Measurements from ENCODE around the gene TLCD3A. TPM values are rescaled to one million over a fixed set of nuclear protein-coding genes. Genes with fewer than 3 reads are reported as not detected.

TLCD3A gene
- total and polyA plus RNA-seq, 9 of the 15 experiments (the other 6 are each of a cell fraction or from before 2014, with no cell fraction given) = 1.3 to 13.5 (median 7.3) TPM

DNA sequence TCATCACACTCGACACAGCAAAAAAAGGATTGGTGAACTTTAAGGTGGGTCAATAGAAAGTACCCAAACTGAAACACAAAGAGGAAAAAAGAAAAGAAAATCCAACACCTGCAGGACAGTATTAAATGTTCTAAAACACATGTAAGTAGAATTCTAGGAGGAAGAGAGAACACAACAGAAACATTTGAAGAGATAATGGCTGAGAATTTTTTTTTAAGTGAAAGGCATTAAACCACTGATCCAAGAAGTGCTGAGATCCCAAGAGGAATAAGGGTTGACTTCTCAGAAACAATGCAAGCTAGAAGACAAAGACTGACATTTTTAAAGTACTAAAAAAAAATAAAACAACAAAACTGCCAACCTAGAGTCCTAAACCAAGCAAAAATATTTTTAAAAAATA lies 49.4 kb upstream of the TLCD3A start:
- ChIA-PET POLR2A (interaction anchor here (0.5 kb wide), 1 partner anchor 463 kb away, joined by 4 read pairs; no protein-coding TSS in a partner anchor), CTCF (ENCODE audit: low intra/inter-chr PET ratio) (no interaction called here)
- WGBS (ENCODE audit: insufficient coverage, low coverage, missing lambda C conversion rate) = 75% methylated on average over 1 of the region's 1 CpG
- Histone ChIP-seq H3K9ac (ENCODE audit: insufficient read depth in 1 of 2, low read depth in 2 of 2, low read length in 2 of 2) (no peak overlapping the region), H3K4me2 (ENCODE audit: insufficient read depth, low read length) (no peak overlapping the region), H3K9me1 (ENCODE audit: control insufficient read depth, insufficient read depth, low read length) (no peaks in the 10 kb centered on the region), H3K9me3 (replicated peaks; ENCODE audit: control insufficient read depth, insufficient read depth, low read depth, low read length) (no peaks in the 10 kb centered on the region), H4K20me1 (replicated peaks; ENCODE audit: control insufficient read depth, insufficient read depth, low read length) (no peaks in the 10 kb centered on the region), H3K27ac (ENCODE audit: extremely low read depth, low read depth, low read length) (no peak overlapping the region), H3K4me1 (replicated peaks in 1 of 2; ENCODE audit: control insufficient read depth in 2 of 2, insufficient read depth in 2 of 2, low read length in 2 of 2) (no peaks in the 10 kb centered on the region), H2AFZ (ENCODE audit: low read depth, low read length) (no peak overlapping the region), H3K79me2 (ENCODE audit: control insufficient read depth, insufficient read depth, low read length) (no peaks in the 10 kb centered on the region), H3K4me3 (no peak overlapping the region), H3K27me3 (ENCODE audit: control insufficient read depth in 2 of 2, insufficient read depth in 2 of 2, low read length in 2 of 2) (no peaks in the 10 kb centered on the region), H3K36me3 (ENCODE audit: control insufficient read depth, insufficient read depth, low read length) (no peaks in the 10 kb centered on the region; the same call in 2 of the 3 replicates)
- in situ Hi-C loops (cut with MboI) (no loop called here), intact Hi-C loops (cut with micrococcal nuclease) (no loop called here)
- BruUV-seq (replicated peaks) = no TSS peak
- no peak for ATAC-seq
- TF ChIP-seq PTRF (tag; IDR thresholded peaks at IDR 0.05) (no peak), ZNF507 (tag; conservative IDR thresholded peaks at IDR 0.05) (no peak), NUFIP1 (IDR thresholded peaks at IDR 0.05; ENCODE audit: partially characterized antibody) (no peak)
- TF ChIP-seq, protein P1, sequence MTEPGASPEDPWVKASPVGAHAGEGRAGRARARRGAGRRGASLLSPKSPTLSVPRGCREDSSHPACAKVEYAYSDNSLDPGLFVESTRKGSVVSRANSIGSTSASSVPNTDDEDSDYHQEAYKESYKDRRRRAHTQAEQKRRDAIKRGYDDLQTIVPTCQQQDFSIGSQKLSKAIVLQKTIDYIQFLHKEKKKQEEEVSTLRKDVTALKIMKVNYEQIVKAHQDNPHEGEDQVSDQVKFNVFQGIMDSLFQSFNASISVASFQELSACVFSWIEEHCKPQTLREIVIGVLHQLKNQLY (CRISPR knock-in tag; conservative IDR thresholded peaks at IDR 0.05) = no peak
- TF ChIP-seq, protein P2, sequence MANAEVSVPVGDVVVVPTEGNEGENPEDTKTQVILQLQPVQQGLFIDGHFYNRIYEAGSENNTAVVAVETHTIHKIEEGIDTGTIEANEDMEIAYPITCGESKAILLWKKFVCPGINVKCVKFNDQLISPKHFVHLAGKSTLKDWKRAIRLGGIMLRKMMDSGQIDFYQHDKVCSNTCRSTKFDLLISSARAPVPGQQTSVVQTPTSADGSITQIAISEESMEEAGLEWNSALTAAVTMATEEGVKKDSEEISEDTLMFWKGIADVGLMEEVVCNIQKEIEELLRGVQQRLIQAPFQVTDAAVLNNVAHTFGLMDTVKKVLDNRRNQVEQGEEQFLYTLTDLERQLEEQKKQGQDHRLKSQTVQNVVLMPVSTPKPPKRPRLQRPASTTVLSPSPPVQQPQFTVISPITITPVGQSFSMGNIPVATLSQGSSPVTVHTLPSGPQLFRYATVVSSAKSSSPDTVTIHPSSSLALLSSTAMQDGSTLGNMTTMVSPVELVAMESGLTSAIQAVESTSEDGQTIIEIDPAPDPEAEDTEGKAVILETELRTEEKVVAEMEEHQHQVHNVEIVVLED (CRISPR knock-in tag; IDR thresholded peaks at IDR 0.05) = no peak
- DNase-seq (ENCODE audit: extremely low read depth in 1 of 4, low spot score in 3 of 4) = no peak
- no peak for FAIRE-seq

All from K562 (cell line).